ENCODE results near the gene ZNF573.

DNA sequence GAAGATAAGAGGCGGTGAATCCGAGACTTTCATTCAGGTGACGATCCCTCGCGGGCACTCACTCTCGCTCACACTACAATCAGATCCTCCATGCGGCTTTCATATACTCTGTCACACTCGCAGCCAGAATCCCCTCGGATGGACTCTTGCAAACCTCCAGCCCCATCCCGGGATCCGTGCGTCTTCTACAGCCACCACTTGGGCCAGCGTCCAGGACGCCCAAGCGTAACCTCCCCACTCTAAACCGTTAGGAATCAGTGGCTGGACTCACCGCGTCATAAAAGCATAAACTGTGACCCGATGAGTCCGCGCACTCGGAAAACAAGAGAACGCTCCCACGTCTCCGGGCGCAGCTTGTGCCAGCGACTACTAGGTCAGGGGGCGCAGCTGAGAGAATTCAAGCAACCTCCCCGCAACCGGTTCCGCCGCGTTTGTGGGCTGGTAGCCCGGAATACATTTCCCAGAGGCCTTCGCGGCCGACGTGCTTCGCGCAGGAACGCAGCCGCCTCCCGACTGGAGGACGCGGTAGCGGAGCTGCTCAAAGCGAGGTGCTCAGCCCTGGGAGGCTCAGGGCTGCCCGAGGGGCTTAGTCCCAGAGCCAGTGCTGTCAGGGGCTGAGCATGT lies 87.4 kb downstream of the ZNF573 start:
- no peak for TF ChIP-seq CTCF (conservative IDR thresholded peaks at IDR 0.05; ENCODE audit: low read length)
- no peak for TF ChIP-seq EZH2phosphoT487 (IDR thresholded peaks at IDR 0.05; ENCODE audit: borderline replicate concordance, low read depth, low read length)
